Esophagus muscularis mucosa (tissue), 4 donors: ENCODE data around the gene ERC2. TPM values are rescaled to one million over a fixed set of nuclear protein-coding genes. Genes with fewer than 3 reads are reported as not detected.

Experiments used
- DNase-seq: peaks from one replicate; pipeline ENCODE4 v3.0.0-alpha.2; 2017; ENCODE audit errors: extremely low spot score
- H3K27ac ChIP-seq, 4 donors: fragments of 200-600 bp; sonication (generic); replicated peaks in 1 of 4; 1 replicate in 3 of 4; 2 replicates in 1 of 4; pipeline ENCODE4 v1.5.1; 2016 to 2019; ENCODE audit warnings: mild to moderate bottlenecking in 1 of 4
- H3K27me3 ChIP-seq, 4 donors: fragments of 200-600 bp; sonication (generic); one replicate each; pipeline versions ENCODE4 v1.5.1 to v1.6.0; 2016 to 2019
- H3K36me3 ChIP-seq, 4 donors: fragments of 200-600 bp; sonication (generic); one replicate each; pipeline ENCODE4 v1.5.1; 2016 to 2019
- H3K4me1 ChIP-seq, 4 donors: fragments of 200-600 bp; sonication (generic); one replicate each; pipeline ENCODE4 v1.5.1; 2016 to 2019
- H3K4me3 ChIP-seq, 4 donors: fragments of 200-600 bp; sonication (generic); 1 replicate in 2 of 4; 2 replicates in 2 of 4; pipeline ENCODE4 v1.5.1; 2016 to 2019; ENCODE audit warnings: mild to moderate bottlenecking in 4 of 4, moderate library complexity in 1 of 4
- H3K9me3 ChIP-seq, 4 donors: fragments of 200-600 bp; sonication (generic); 1 replicate in 3 of 4; 2 replicates in 1 of 4; pipeline ENCODE4 v1.5.1; 2016 to 2019
- CTCF ChIP-seq, 3 experiments: fragments of 200-600 bp in 2 of 3; fragments of 450-650 bp in 1 of 3; sonication (generic) in 2 of 3; IDR thresholded peaks; one replicate each; pipeline ENCODE4 v1.5.1; 2017 to 2019; ENCODE audit warnings: antibody characterized with exemption in 3 of 3, mild to moderate bottlenecking in 2 of 3, moderate library complexity in 1 of 3
- EP300 ChIP-seq: sonication (generic); formaldehyde crosslinking; IDR thresholded peaks from one replicate; pipeline ENCODE4 v1.6.1; 2017; ENCODE audit warnings: antibody characterized with exemption
- POLR2A ChIP-seq: fragments of 450-650 bp; IDR thresholded peaks from one replicate; pipeline ENCODE4 v1.6.1; 2017; ENCODE audit warnings: antibody characterized with exemption, moderate library complexity, mild to moderate bottlenecking, low read depth
- POLR2AphosphoS5 ChIP-seq, 2 donors: sonication (generic); formaldehyde crosslinking; IDR thresholded peaks; one replicate each; pipeline ENCODE4 v1.6.1; 2017; ENCODE audit warnings: antibody characterized with exemption in 2 of 2
- WGBS: methylation state at CpG from one replicate; pipeline ENCODE4 v1.1.5; 2018; 5-methylcytosine and 5-hydroxymethylcytosine counted together
- intact Hi-C: fragments of 100-400 bp; cut with DNase I; formaldehyde crosslinking; loops from one replicate; pipeline ENCODE4 v1.15.1; 2023
- total RNA-seq, 4 donors: library from RNA; depleted of rRNA; stranded (reverse); fragments of >200 nt; gene quantifications; one replicate each; pipeline versions ENCODE4 v1.1.0 to v1.2.1, GENCODE V29; 2016

Gene ERC2
- total RNA-seq, 4 donors from 2014 or later: 0.42 to 2.0 (median 1.5) TPM

GRCh38 chr3:55911266-55911665, 557.0 kb downstream of the ERC2 start:
- intact Hi-C loops: no loop called here
- H3K4me1 ChIP-seq: no peaks in the 10 kb centered on the region
- H3K36me3 ChIP-seq: no peaks in the 10 kb centered on the region
- no peaks in the 10 kb centered on the region for H3K9me3 ChIP-seq
- WGBS: 93% methylated on average over 4 of the region's 4 CpGs
- TF ChIP-seq POLR2AphosphoS5 (IDR thresholded peaks at IDR 0.05) (no peak), EP300 (no peak), CTCF (IDR thresholded peaks at IDR 0.05) (no peak), POLR2A (no peak)
- no peak overlapping the region for H3K4me3 ChIP-seq
- no peak overlapping the region for H3K27ac ChIP-seq
- no peak for DNase-seq
- no peaks in the 10 kb centered on the region for H3K27me3 ChIP-seq

- Histone ChIP-seq H3K27me3 (no peaks in the 10 kb centered on the region), H3K27ac (no peak overlapping the region), H3K4me1 (no peaks in the 10 kb centered on the region), H3K9me3 (no peaks in the 10 kb centered on the region), H3K36me3 (no peaks in the 10 kb centered on the region), H3K4me3 (no peak overlapping the region)
- intact Hi-C loops: no loop called here
- TF ChIP-seq EP300 (no peak), CTCF (IDR thresholded peaks at IDR 0.05) (no peak), POLR2AphosphoS5 (IDR thresholded peaks at IDR 0.05) (no peak), POLR2A (no peak)
- 71% methylated on average over 1 of the region's 1 CpG for WGBS
- no peak for DNase-seq
Observed at GRCh38 chr3:55910543-55910942, 557.7 kb downstream of the ERC2 start.

GRCh38 chr3:55909373-55909772, 558.9 kb downstream of the ERC2 start:
- no peak overlapping the region for H3K27ac ChIP-seq
- no peak for TF ChIP-seq EP300
- no peak for TF ChIP-seq POLR2AphosphoS5 (IDR thresholded peaks at IDR 0.05)
- intact Hi-C loops: no loop called here
- no peaks in the 10 kb centered on the region for H3K36me3 ChIP-seq
- no peak overlapping the region for H3K4me3 ChIP-seq
- 70% methylated on average over 3 of the region's 3 CpGs for WGBS
- H3K9me3 ChIP-seq: no peaks in the 10 kb centered on the region
- H3K4me1 ChIP-seq: peaks cover 0 to 8% (median 3%) of the 10 kb centered on the region in 4 donors
- no peak for DNase-seq
- no peaks in the 10 kb centered on the region for H3K27me3 ChIP-seq

GRCh38 chr3:55907616-55908015, 560.7 kb downstream of the ERC2 start:
- no peaks in the 10 kb centered on the region for H3K36me3 ChIP-seq
- intact Hi-C loops: no loop called here
- no peaks in the 10 kb centered on the region for H3K9me3 ChIP-seq
- no peak overlapping the region for H3K4me3 ChIP-seq
- TF ChIP-seq POLR2AphosphoS5 (IDR thresholded peaks at IDR 0.05): no peak
- no peak for TF ChIP-seq CTCF (IDR thresholded peaks at IDR 0.05)
- TF ChIP-seq EP300: no peak
- no peak for TF ChIP-seq POLR2A
- no peaks in the 10 kb centered on the region for H3K27me3 ChIP-seq
- no peak for DNase-seq
- peaks cover 0 to 18% (median 11%) of the 10 kb centered on the region in 4 donors for H3K4me1 ChIP-seq
- no peak overlapping the region for H3K27ac ChIP-seq
- 63% methylated on average over 3 of the region's 3 CpGs for WGBS

- peaks cover 0 to 18% (median 11%) of the 10 kb centered on the region in 4 donors for H3K4me1 ChIP-seq
- DNase-seq: no peak
- TF ChIP-seq POLR2A (no peak), POLR2AphosphoS5 (IDR thresholded peaks at IDR 0.05) (no peak), EP300 (no peak), CTCF (IDR thresholded peaks at IDR 0.05) (no peak)
- no peak overlapping the region for H3K27ac ChIP-seq
- no peaks in the 10 kb centered on the region for H3K27me3 ChIP-seq
- no peaks in the 10 kb centered on the region for H3K9me3 ChIP-seq
- no peaks in the 10 kb centered on the region for H3K36me3 ChIP-seq
- 91% methylated on average over 3 of the region's 3 CpGs for WGBS
- intact Hi-C loops: no loop called here
- H3K4me3 ChIP-seq: no peak overlapping the region
Observed at GRCh38 chr3:55906896-55907295, 561.4 kb downstream of the ERC2 start.
